ENCODE data around the gene SMIM1. TPM values are rescaled to one million over a fixed set of nuclear protein-coding genes. Genes with fewer than 3 reads are reported as not detected.

SMIM1 gene
- total and polyA plus RNA-seq, 9 of the 15 experiments (the other 6 are each of a cell fraction or from before 2014, with no cell fraction given): 2.3 to 125 (median 24.3) TPM

- TF ChIP-seq TEAD1 (CRISPR knock-in tag; IDR thresholded peaks at IDR 0.05) (peak; percentile 62 to 68; a peak in 2 of 4 replicates), ZNF324 (CRISPR knock-in tag; IDR thresholded peaks at IDR 0.05) (no peak), NR1H2 (CRISPR knock-in tag; IDR thresholded peaks at IDR 0.05) (no peak), KLF13 (tag; IDR thresholded peaks at IDR 0.05; ENCODE audit: borderline replicate concordance, low read depth) (peak; percentile 88; the same call in 1 of the 2 replicates), FOXP4 (CRISPR knock-in tag; IDR thresholded peaks at IDR 0.05; ENCODE audit: borderline replicate concordance) (no peak), HMG20B (CRISPR knock-in tag; IDR thresholded peaks at IDR 0.05) (no peak), FOXM1 (IDR thresholded peaks at IDR 0.05; ENCODE audit: low read depth) (no peak), FOXM1 (CRISPR knock-in tag; IDR thresholded peaks at IDR 0.05; ENCODE audit: low read depth) (no peak), TFE3 (CRISPR knock-in tag; IDR thresholded peaks at IDR 0.05) (no peak), MXD1 (CRISPR knock-in tag; IDR thresholded peaks at IDR 0.05; ENCODE audit: borderline replicate concordance, poor library complexity, severe bottlenecking) (no peak), BCL6 (CRISPR knock-in tag; IDR thresholded peaks at IDR 0.05) (no peak), STAT6 (CRISPR knock-in tag; IDR thresholded peaks at IDR 0.05) (no peak), TBL1XR1 (IDR thresholded peaks at IDR 0.05; ENCODE audit: low read length in 2 of 2) (peak in 1 of 2 experiments; percentile 76; a peak in 2 of 4 replicates), ATF4 (CRISPR knock-in tag; IDR thresholded peaks at IDR 0.05) (no peak), ERF (CRISPR knock-in tag; IDR thresholded peaks at IDR 0.05) (peak; percentile 67; the same call in 1 of the 2 replicates), HDAC2 (IDR thresholded peaks at IDR 0.05) (peak; percentile 27; the same call in 1 of the 2 replicates), RBM22 (IDR thresholded peaks at IDR 0.05; ENCODE audit: low read depth, low read length, poor library complexity, severe bottlenecking) (no peak), ELF1 (tag; IDR thresholded peaks at IDR 0.05) (peak; percentile 97), HMG20A (CRISPR knock-in tag; conservative IDR thresholded peaks at IDR 0.05) (no peak), ZNF134 (CRISPR knock-in tag; conservative IDR thresholded peaks at IDR 0.05) (no peak)
Measured at GRCh38 chr1:3796215-3797061, 23.9 kb downstream of the SMIM1 start, which contains the start of gene LRRC47 (continued).
